GM18861 (cell line): Measurements from ENCODE around the gene ADCY10.
"Not testable (repeated sequence)": the region's sequence is repeated elsewhere in the genome, so short reads cannot be mapped to it uniquely, and the experiment has no call there.

Experiments
- ATAC-seq: cut with Tn5 transposase; IDR thresholded peaks from one replicate; pipeline ENCODE4 v1.9.1; 2021; ENCODE audit not compliant: unreplicated experiment

ADCY10 gene

GRCh38 chr1:167862432-167863076 lies 51.4 kb downstream of the ADCY10 start:
- no peak for ATAC-seq

- ATAC-seq, result no peak
Observed at GRCh38 chr1:167861664-167862381, 52.1 kb downstream of the ADCY10 start.

GRCh38 chr1:167860231-167860923 lies 53.6 kb downstream of the ADCY10 start:
- no peak for ATAC-seq

- no peak for ATAC-seq
Observed at GRCh38 chr1:167856711-167857418, 57.1 kb downstream of the ADCY10 start.

- ATAC-seq, result no peak
Observed at GRCh38 chr1:167854184-167854583, 59.8 kb downstream of the ADCY10 start.

GRCh38 chr1:167849666-167850065 lies 64.3 kb downstream of the ADCY10 start:
- no peak for ATAC-seq

- ATAC-seq, result no peak
Observed at GRCh38 chr1:167842872-167843271, 71.1 kb downstream of the ADCY10 start.

GRCh38 chr1:167841530-167841929 lies 72.4 kb downstream of the ADCY10 start:
- ATAC-seq, result no peak

- ATAC-seq, result no peak
Observed at GRCh38 chr1:167839009-167839408, 74.9 kb downstream of the ADCY10 start.

- no peak for ATAC-seq
Observed at GRCh38 chr1:167837326-167837725, 76.6 kb downstream of the ADCY10 start.

- ATAC-seq, result no peak
Observed at GRCh38 chr1:167836197-167836596, 77.7 kb downstream of the ADCY10 start.

- ATAC-seq, result no peak
Observed at GRCh38 chr1:167833904-167834303, 80.0 kb downstream of the ADCY10 start.

- no peak for ATAC-seq
Observed at GRCh38 chr1:167832693-167833092, 81.2 kb downstream of the ADCY10 start.

- not testable (repeated sequence) for ATAC-seq
Observed at GRCh38 chr1:167830668-167831067, 83.3 kb downstream of the ADCY10 start.

- no peak for ATAC-seq
Observed at GRCh38 chr1:167829868-167830267, 84.1 kb downstream of the ADCY10 start.

GRCh38 chr1:167826127-167826526 lies 87.8 kb downstream of the ADCY10 start:
- ATAC-seq, result no peak

GRCh38 chr1:167825419-167826079 lies 88.4 kb downstream of the ADCY10 start:
- ATAC-seq, result no peak

GRCh38 chr1:167824163-167824794 lies 89.7 kb downstream of the ADCY10 start:
- no peak for ATAC-seq

GRCh38 chr1:167821969-167822685 lies 91.8 kb downstream of the ADCY10 start:
- ATAC-seq, result no peak

GRCh38 chr1:167821356-167821685 lies 92.6 kb downstream of the ADCY10 start:
- ATAC-seq, result no peak
